Keratinocyte (primary cell): ENCODE results near the gene GRIK4.

ENCODE experiments used
- CTCF ChIP-seq, 3 experiments: IDR thresholded peaks in 1 of 3; conservative IDR thresholded peaks in 1 of 3; optimal IDR thresholded peaks in 1 of 3; 2 replicates in 2 of 3; 3 replicates in 1 of 3; pipeline versions ENCODE3 to v1.5.1; 2011; ENCODE audit warnings: low read length in 3 of 3, mild to moderate bottlenecking in 3 of 3, moderate library complexity in 2 of 3, control low read depth in 1 of 3, inconsistent platforms in 1 of 3; ENCODE audit not compliant: insufficient read depth in 2 of 3; ENCODE audit errors: extremely low read depth in 1 of 3
- EZH2 ChIP-seq: IDR thresholded peaks from one replicate; pipeline ENCODE4 v1.6.1; 2012; ENCODE audit warnings: inconsistent platforms, mild to moderate bottlenecking, low read length, moderate library complexity

GRCh38 chr11:120908461-120909181, 397.1 kb downstream of the GRIK4 start:
- no peak for TF ChIP-seq CTCF (optimal IDR thresholded peaks at IDR 0.05 in 1 of 3, IDR thresholded peaks at IDR 0.05 in 1 of 3, conservative IDR thresholded peaks at IDR 0.05 in 1 of 3; ENCODE audit: extremely low read depth in 1 of 3, insufficient read depth in 2 of 3, low read length in 3 of 3)
- no peak for TF ChIP-seq EZH2
